Stimulated activated CD4-positive, alpha-beta T cell treated with anti-CD3 and anti-CD28 coated beads, Interleukin-12 subunit alpha, Interleukin-12 subunit beta, amount 100 ng/mL, for 4 hours (primary cell): ENCODE results near the gene ISOC2.

ENCODE experiments used
- DNase-seq: peaks from one replicate; pipeline ENCODE4 v3.0.0-alpha.2; 2020

The ISOC2 gene

GRCh38 chr19:55476100-55476775 lies 14.8 kb upstream of the ISOC2 start, which contains the start of gene ZNF628:
Gene ZNF628, plus strand, starts transcription at chr19:55476617. Its CDS starts 3,294 bp downstream, at chr19:55479911.
- DNase-seq, result peak; percentile 97

- DNase-seq, result no peak
Measured at GRCh38 chr19:55474269-55475265, 13.1 kb upstream of the ISOC2 start.

- DNase-seq, result no peak
Measured at GRCh38 chr19:55473225-55474012, 12.0 kb upstream of the ISOC2 start.

GRCh38 chr19:55472463-55472862 lies 11.0 kb upstream of the ISOC2 start:
- no peak for DNase-seq

- DNase-seq, result no peak
Measured at GRCh38 chr19:55471266-55471665, 9.8 kb upstream of the ISOC2 start.

- no peak for DNase-seq
Measured at GRCh38 chr19:55468054-55468393, 6.6 kb upstream of the ISOC2 start.

GRCh38 chr19:55467236-55468053 lies 6.0 kb upstream of the ISOC2 start:
- DNase-seq, result peak; percentile 74

- no peak for DNase-seq
Measured at GRCh38 chr19:55466241-55466614, 4.8 kb upstream of the ISOC2 start.

GRCh38 chr19:55465460-55466240 lies 4.2 kb upstream of the ISOC2 start:
- DNase-seq, result no peak

- DNase-seq, result no peak
Measured at GRCh38 chr19:55464662-55465054, 3.2 kb upstream of the ISOC2 start, which contains the start of gene C19orf85. Gene C19orf85, minus strand, starts transcription at chr19:55464751. Its CDS starts 197 bp downstream, at chr19:55464554.

- DNase-seq, result no peak
Measured at GRCh38 chr19:55464039-55464661, 2.7 kb upstream of the ISOC2 start.

- no peak for DNase-seq
Measured at GRCh38 chr19:55463583-55464031, 2.2 kb upstream of the ISOC2 start.

- no peak for DNase-seq
Measured at GRCh38 chr19:55462722-55463121, 1.3 kb upstream of the ISOC2 start.

- DNase-seq, result no peak
Measured at GRCh38 chr19:55461974-55462626, 658 bp upstream of the ISOC2 start.

GRCh38 chr19:55460670-55461258 lies 678 bp downstream of the ISOC2 start:
- DNase-seq, result peak; percentile 50

GRCh38 chr19:55459950-55460657 lies 1.3 kb downstream of the ISOC2 start:
- DNase-seq, result no peak

GRCh38 chr19:55459551-55459949 lies 1.9 kb downstream of the ISOC2 start:
- DNase-seq, result no peak

GRCh38 chr19:55457683-55458457 lies 3.6 kb downstream of the ISOC2 start:
- DNase-seq, result no peak
